Smooth muscle cell (in vitro differentiated cells): ENCODE results near the gene TMEM248. TPM values are rescaled to one million over a fixed set of nuclear protein-coding genes. Genes with fewer than 3 reads are reported as not detected.
A peak's percentile ranks its signal among the peaks of the same experiment; 100 is the strongest.
"Not testable (repeated sequence)": the region's sequence is repeated elsewhere in the genome, so short reads cannot be mapped to it uniquely, and the experiment has no call there.

ENCODE experiments used
- DNase-seq: peaks from one replicate; lab custom pipeline; 2025; ENCODE audit not compliant: unreplicated experiment; lab: John Stamatoyannopoulos, UW
- H2AFZ ChIP-seq: fragments of 200-600 bp; sonication (generic); 2 replicates; pipeline ENCODE4 v1.6.0; 2016; ENCODE audit warnings: antibody characterized with exemption, low read depth, mild to moderate bottlenecking
- H3F3A ChIP-seq: fragments of 200-600 bp; sonication (generic); 2 replicates; pipeline ENCODE4 v1.6.0; 2017; ENCODE audit warnings: antibody characterized with exemption, low read depth
- H3K27ac ChIP-seq: fragments of 200-600 bp; sonication (generic); 2 replicates; pipeline ENCODE4 v1.5.1; 2016; ENCODE audit warnings: low read depth, mild to moderate bottlenecking
- H3K27me3 ChIP-seq: fragments of 200-600 bp; sonication (generic); 2 replicates; pipeline ENCODE4 v1.6.1; 2016; ENCODE audit warnings: low read depth, mild to moderate bottlenecking
- H3K36me3 ChIP-seq: fragments of 200-600 bp; sonication (generic); 2 replicates; pipeline ENCODE4 v1.5.1; 2016; ENCODE audit warnings: low read depth
- H3K4me1 ChIP-seq: fragments of 200-600 bp; sonication (generic); 2 replicates; pipeline ENCODE4 v1.5.1; 2016; ENCODE audit warnings: low read depth
- H3K4me2 ChIP-seq: fragments of 200-600 bp; sonication (generic); 2 replicates; pipeline ENCODE4 v1.6.0; 2016; ENCODE audit warnings: mild to moderate bottlenecking
- H3K4me3 ChIP-seq: fragments of 200-600 bp; sonication (generic); 2 replicates; pipeline ENCODE4 v1.5.1; 2016; ENCODE audit warnings: mild to moderate bottlenecking
- H3K79me2 ChIP-seq: fragments of 200-600 bp; sonication (generic); 2 replicates; pipeline ENCODE4 v1.6.0; 2016; ENCODE audit warnings: low read depth, mild to moderate bottlenecking
- H3K9ac ChIP-seq: fragments of 200-600 bp; sonication (generic); 2 replicates; pipeline ENCODE4 v1.6.0; 2016; ENCODE audit warnings: low read depth
- H3K9me3 ChIP-seq: fragments of 200-600 bp; sonication (generic); replicated peaks from 2 replicates; pipeline ENCODE4 v1.5.1; 2016; ENCODE audit warnings: low read depth
- H4K20me1 ChIP-seq: fragments of 200-600 bp; sonication (generic); 2 replicates; pipeline ENCODE4 v1.6.0; 2016; ENCODE audit warnings: low read depth
- CTCF ChIP-seq: fragments of 200-600 bp; sonication (generic); IDR thresholded peaks from 2 replicates; pipeline ENCODE4 v1.5.1; 2017; ENCODE audit warnings: borderline replicate concordance, mild to moderate bottlenecking, antibody characterized with exemption; ENCODE audit not compliant: insufficient read depth, poor library complexity, severe bottlenecking
- WGBS: methylation state at CpG from one replicate; pipeline ENCODE4 v1.1.7; 2016; ENCODE audit warnings: low lambda C conversion rate; 5-methylcytosine and 5-hydroxymethylcytosine counted together
- polyA plus RNA-seq: library from polyadenylated mRNA; unstranded; fragments of >200 nt; fragmentation: Nextera tagmentation; extraction: Ambion mirVana; gene quantifications from 2 replicates; pipeline ENCODE4 v1.2.1, GENCODE V29; 2016
- total RNA-seq: library from RNA; depleted of rRNA; stranded (reverse); fragments of >200 nt; gene quantifications from 2 replicates; pipeline ENCODE4 v1.2.3, GENCODE V29; 2014

TMEM248 gene
- total RNA-seq: 68.2 and 79.6 TPM in 2 replicates
- polyA plus RNA-seq: 75.1 and 83.1 TPM in 2 replicates

- no peaks in the 10 kb centered on the region for H3K36me3 ChIP-seq
- peaks cover 46% of the 10 kb centered on the region for H3K79me2 ChIP-seq
- H3K4me2 ChIP-seq: peak within 1 kb of the TSS; percentile 87
- DNase-seq: peak; percentile 34
- peak within 1 kb of the TSS; percentile 88 for H3K9ac ChIP-seq
- peak within 1 kb of the TSS; percentile 78 for H3K4me3 ChIP-seq
- peak within 1 kb of the TSS; percentile 71 for H2AFZ ChIP-seq
- TF ChIP-seq CTCF: no peak
- H3K27ac ChIP-seq: peak within 1 kb of the TSS; percentile 57
- peaks cover 17% of the 10 kb centered on the region for H3K4me1 ChIP-seq
- H3K9me3 ChIP-seq: no peaks in the 10 kb centered on the region
- WGBS: 4% methylated on average over 52 of the region's 67 CpGs
- peaks cover 37% of the 10 kb centered on the region for H4K20me1 ChIP-seq
- H3K27me3 ChIP-seq: no peaks in the 10 kb centered on the region
- no peaks in the 10 kb centered on the region for H3F3A ChIP-seq
These were observed at the start of gene TMEM248 for GRCh38 chr7:66920769-66921395. Gene TMEM248, plus strand, starts transcription at chr7:66921225. Its CDS starts 20,641 bp downstream, at chr7:66941866.

- Histone ChIP-seq H3K36me3 (no peaks in the 10 kb centered on the region), H3K79me2 (no peaks in the 10 kb centered on the region), H3K9me3 (no peaks in the 10 kb centered on the region), H3F3A (no peaks in the 10 kb centered on the region), H2AFZ (no peak overlapping the region), H3K9ac (no peak overlapping the region), H3K27ac (no peak overlapping the region), H3K4me2 (no peak overlapping the region), H3K4me1 (no peaks in the 10 kb centered on the region), H4K20me1 (no peaks in the 10 kb centered on the region), H3K4me3 (no peak overlapping the region), H3K27me3 (no peaks in the 10 kb centered on the region)
- no peak for DNase-seq
- 92% methylated on average over 3 of the region's 3 CpGs for WGBS
- no peak for TF ChIP-seq CTCF
These were observed 47.5 kb upstream of the TMEM248 start for GRCh38 chr7:66873476-66873875.

GRCh38 chr7:66877577-66878300 is 43.3 kb upstream of the TMEM248 start:
- H3K9me3 ChIP-seq: no peaks in the 10 kb centered on the region
- no peaks in the 10 kb centered on the region for H4K20me1 ChIP-seq
- no peaks in the 10 kb centered on the region for H3K4me1 ChIP-seq
- no peaks in the 10 kb centered on the region for H3K36me3 ChIP-seq
- H3K4me3 ChIP-seq: no peak overlapping the region
- no peak overlapping the region for H3K4me2 ChIP-seq
- H3K27ac ChIP-seq: no peak overlapping the region
- H3K9ac ChIP-seq: no peak overlapping the region
- H3F3A ChIP-seq: no peaks in the 10 kb centered on the region
- 88% methylated on average over 1 of the region's 1 CpG for WGBS
- H3K27me3 ChIP-seq: no peaks in the 10 kb centered on the region
- DNase-seq: no peak
- no peaks in the 10 kb centered on the region for H3K79me2 ChIP-seq
- TF ChIP-seq CTCF: no peak
- H2AFZ ChIP-seq: no peak overlapping the region

- H3K27ac ChIP-seq, H3F3A ChIP-seq, H2AFZ ChIP-seq, H3K79me2 ChIP-seq, H3K9ac ChIP-seq, H4K20me1 ChIP-seq, H3K9me3 ChIP-seq, DNase-seq, H3K4me3 ChIP-seq, H3K36me3 ChIP-seq, H3K27me3 ChIP-seq, H3K4me1 ChIP-seq, H3K4me2 ChIP-seq: not testable (repeated sequence)
- 97% methylated on average over 7 of the region's 7 CpGs for WGBS
These were observed 42.7 kb upstream of the TMEM248 start for GRCh38 chr7:66878301-66878685.
